Lung (tissue), 12 donors: ENCODE data around the gene GPATCH4. TPM values are rescaled to one million over a fixed set of nuclear protein-coding genes. Genes with fewer than 3 reads are reported as not detected.

Experiments
- ATAC-seq: fragments of 200-7000 bp; cut with Tn5 transposase; one replicate; pipeline ENCODE4 v1.9.1; 2020; ENCODE audit warnings: moderate number of reproducible peaks; ENCODE audit not compliant: insufficient read depth, low FRiP score
- DNase-seq, 3 donors: peaks; one replicate each; pipeline ENCODE4 v3.0.0-alpha.2; 2013 to 2017
- H3K27ac ChIP-seq, 2 donors: one replicate each; pipeline ENCODE4 v1.5.1; 2013; ENCODE audit warnings: mild to moderate bottlenecking in 2 of 2, moderate library complexity in 2 of 2, control low read depth in 1 of 2, inconsistent platforms in 1 of 2, low read depth in 1 of 2, low read length in 1 of 2
- H3K27me3 ChIP-seq, 3 donors: one replicate each; pipeline ENCODE4 v1.5.1; 2013; ENCODE audit warnings: low read length in 2 of 3; ENCODE audit not compliant: control insufficient read depth in 3 of 3, insufficient read depth in 3 of 3
- H3K36me3 ChIP-seq, 4 donors: one replicate each; pipeline ENCODE4 v1.5.1; 2013; ENCODE audit warnings: low read length in 4 of 4, mild to moderate bottlenecking in 1 of 4, moderate library complexity in 1 of 4; ENCODE audit not compliant: control insufficient read depth in 4 of 4, insufficient read depth in 4 of 4
- H3K4me1 ChIP-seq, 5 donors: one replicate each; pipeline ENCODE4 v1.5.1; 2013; ENCODE audit warnings: low read length in 5 of 5, mild to moderate bottlenecking in 2 of 5, moderate library complexity in 1 of 5; ENCODE audit not compliant: control insufficient read depth in 5 of 5, insufficient read depth in 5 of 5
- H3K4me3 ChIP-seq: one replicate; pipeline ENCODE4 v1.5.1; 2013; ENCODE audit warnings: mild to moderate bottlenecking, control low read depth, moderate library complexity
- H3K9ac ChIP-seq, 2 donors: one replicate each; pipeline ENCODE4 v1.5.1; 2013; ENCODE audit warnings: low read length in 2 of 2, control low read depth in 1 of 2; ENCODE audit not compliant: insufficient read depth in 1 of 2
- H3K9me3 ChIP-seq, 4 donors: one replicate each; pipeline ENCODE4 v1.5.1; 2013; ENCODE audit warnings: low read length in 3 of 4, mild to moderate bottlenecking in 1 of 4, moderate library complexity in 1 of 4; ENCODE audit not compliant: control insufficient read depth in 4 of 4, insufficient read depth in 3 of 4
- WGBS, 2 donors: extraction: QIAGEN DNeasy Blood & Tissue Kit; methylation state at CpG; one replicate each; pipeline ENCODE4 v1.1.7; 2013; 5-methylcytosine and 5-hydroxymethylcytosine counted together
- polyA plus RNA-seq, 2 donors: library from polyadenylated mRNA; stranded (reverse); fragments of 200-250 nt; gene quantifications; one replicate each; pipeline ENCODE4 v1.2.1, GENCODE V29; 2013
- total RNA-seq, 2 donors: library from RNA; depleted of rRNA in 1 of 2; stranded (reverse); fragments of >200 nt in 1 of 2; gene quantifications; one replicate each; pipeline ENCODE4 v1.2.1, GENCODE V29; 2014 to 2021
- TF ChIP-seq, protein P1 (sequence below): IDR thresholded peaks from 2 replicates; pipeline ENCODE4 v1.5.1; 2012; ENCODE audit warnings: mild to moderate bottlenecking; ENCODE audit errors: control extremely low read depth, extremely low read depth
- donor health status: control.
- donor health status: control.
- donor health status: Bipolar disorder and iron deficiency.
- donor health status: healthy.
- donor health status: DM: yes; HTN: yes; CAD: no.

GPATCH4 gene
- total and polyA plus RNA-seq, 4 donors: 11.9 to 34.3 (median 24.6) TPM

DNA sequence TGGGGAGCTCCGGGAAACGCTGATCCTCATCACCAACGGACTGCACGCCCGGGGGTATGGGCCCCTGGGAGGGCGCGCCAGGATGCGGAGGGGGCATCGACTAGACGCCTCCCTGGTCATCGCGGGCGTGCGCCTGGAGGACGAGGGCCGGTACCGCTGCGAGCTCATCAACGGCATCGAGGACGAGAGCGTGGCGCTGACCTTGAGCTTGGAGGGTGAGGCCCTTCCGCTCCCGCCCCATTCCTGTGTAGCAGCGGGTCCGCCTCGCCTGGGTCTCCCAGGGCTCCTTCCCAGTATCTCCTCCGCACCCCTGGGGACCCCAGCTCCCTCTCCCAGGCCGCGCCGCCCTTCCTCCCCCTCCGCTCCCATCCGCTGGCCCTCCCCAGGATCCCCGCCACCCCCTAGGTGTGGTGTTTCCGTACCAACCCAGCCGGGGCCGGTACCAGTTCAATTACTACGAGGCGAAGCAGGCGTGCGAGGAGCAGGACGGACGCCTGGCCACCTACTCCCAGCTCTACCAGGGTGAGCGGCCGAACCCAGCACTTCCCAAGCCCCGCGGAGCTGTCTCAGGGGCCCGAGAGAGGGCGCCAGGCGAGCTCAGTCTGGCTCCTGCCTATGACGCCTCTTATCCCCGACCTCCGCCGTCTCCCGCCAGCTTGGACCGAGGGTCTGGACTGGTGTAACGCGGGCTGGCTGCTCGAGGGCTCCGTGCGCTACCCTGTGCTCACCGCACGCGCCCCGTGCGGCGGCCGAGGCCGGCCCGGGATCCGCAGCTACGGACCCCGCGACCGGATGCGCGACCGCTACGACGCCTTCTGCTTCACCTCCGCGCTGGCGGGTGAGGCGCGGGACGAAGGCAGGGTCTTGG is 22.9 kb upstream of the GPATCH4 start:
- H3K27ac ChIP-seq: peak overlapping the region in 1 of 2 donors; percentile 28
- TF ChIP-seq, protein P1, sequence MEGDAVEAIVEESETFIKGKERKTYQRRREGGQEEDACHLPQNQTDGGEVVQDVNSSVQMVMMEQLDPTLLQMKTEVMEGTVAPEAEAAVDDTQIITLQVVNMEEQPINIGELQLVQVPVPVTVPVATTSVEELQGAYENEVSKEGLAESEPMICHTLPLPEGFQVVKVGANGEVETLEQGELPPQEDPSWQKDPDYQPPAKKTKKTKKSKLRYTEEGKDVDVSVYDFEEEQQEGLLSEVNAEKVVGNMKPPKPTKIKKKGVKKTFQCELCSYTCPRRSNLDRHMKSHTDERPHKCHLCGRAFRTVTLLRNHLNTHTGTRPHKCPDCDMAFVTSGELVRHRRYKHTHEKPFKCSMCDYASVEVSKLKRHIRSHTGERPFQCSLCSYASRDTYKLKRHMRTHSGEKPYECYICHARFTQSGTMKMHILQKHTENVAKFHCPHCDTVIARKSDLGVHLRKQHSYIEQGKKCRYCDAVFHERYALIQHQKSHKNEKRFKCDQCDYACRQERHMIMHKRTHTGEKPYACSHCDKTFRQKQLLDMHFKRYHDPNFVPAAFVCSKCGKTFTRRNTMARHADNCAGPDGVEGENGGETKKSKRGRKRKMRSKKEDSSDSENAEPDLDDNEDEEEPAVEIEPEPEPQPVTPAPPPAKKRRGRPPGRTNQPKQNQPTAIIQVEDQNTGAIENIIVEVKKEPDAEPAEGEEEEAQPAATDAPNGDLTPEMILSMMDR: no peak
- 1 to 2% methylated on average over 78 to 87 of the region's 87 CpGs for WGBS, 2 donors
- peaks cover 0 to 18% (median 3%) of the 10 kb centered on the region in 5 donors for H3K4me1 ChIP-seq
- ATAC-seq (no peak), DNase-seq (peak; percentile 51 to 65 (median 51))
- H3K27me3 ChIP-seq: peaks cover 5 to 64% (median 44%) of the 10 kb centered on the region in 3 donors
- no peak overlapping the region for H3K4me3 ChIP-seq
- peaks cover 0 to 5% (median 0%) of the 10 kb centered on the region in 4 donors for H3K9me3 ChIP-seq
- H3K36me3 ChIP-seq: no peaks in the 10 kb centered on the region
- H3K9ac ChIP-seq: no peak overlapping the region

DNA sequence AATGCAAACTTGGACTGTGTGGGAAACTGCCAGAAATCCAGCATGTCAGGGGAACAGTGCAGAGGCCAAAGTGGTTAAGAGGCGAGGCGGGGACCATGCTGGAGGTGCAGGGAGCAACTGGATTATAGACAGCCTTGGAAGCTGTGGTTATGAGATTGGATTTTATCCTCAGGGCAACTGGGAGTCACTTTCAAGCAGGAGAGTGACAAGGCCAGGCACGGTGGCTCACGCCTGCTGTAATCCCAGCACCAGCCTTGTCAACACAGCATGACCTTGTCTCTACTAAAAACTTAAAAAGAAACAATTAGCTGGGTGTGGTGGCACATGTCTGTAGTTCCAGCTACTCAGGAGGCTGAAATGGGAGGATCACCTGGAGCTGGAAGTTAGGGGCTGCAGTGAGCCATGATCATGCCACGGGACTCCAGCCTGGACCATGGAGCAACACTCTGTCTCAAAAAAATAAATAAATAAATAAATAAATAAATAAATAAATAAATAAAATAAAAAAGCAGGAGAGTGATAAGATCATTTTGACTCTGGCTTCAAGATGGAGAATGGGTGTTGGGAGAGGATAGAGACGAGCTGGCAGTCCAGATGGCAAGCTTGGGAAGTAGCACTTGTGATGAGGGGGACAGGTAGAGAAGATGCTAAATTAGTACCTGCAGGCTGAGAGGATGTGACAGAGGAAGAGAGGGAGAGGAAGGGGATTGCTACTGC is 21.5 kb upstream of the GPATCH4 start:
- H3K4me1 ChIP-seq: peaks cover 0 to 18% (median 3%) of the 10 kb centered on the region in 5 donors
- 80 to 82% methylated on average over 6 of the region's 6 CpGs for WGBS, 2 donors
- ATAC-seq (no peak), DNase-seq (no peak)
- no peak overlapping the region for H3K9ac ChIP-seq
- no peak overlapping the region for H3K27ac ChIP-seq
- TF ChIP-seq, protein P1: no peak
- peaks cover 5 to 72% (median 44%) of the 10 kb centered on the region in 3 donors for H3K27me3 ChIP-seq
- no peak overlapping the region for H3K4me3 ChIP-seq
- no peaks in the 10 kb centered on the region for H3K36me3 ChIP-seq
- peaks cover 0 to 5% (median 0%) of the 10 kb centered on the region in 4 donors for H3K9me3 ChIP-seq

DNA sequence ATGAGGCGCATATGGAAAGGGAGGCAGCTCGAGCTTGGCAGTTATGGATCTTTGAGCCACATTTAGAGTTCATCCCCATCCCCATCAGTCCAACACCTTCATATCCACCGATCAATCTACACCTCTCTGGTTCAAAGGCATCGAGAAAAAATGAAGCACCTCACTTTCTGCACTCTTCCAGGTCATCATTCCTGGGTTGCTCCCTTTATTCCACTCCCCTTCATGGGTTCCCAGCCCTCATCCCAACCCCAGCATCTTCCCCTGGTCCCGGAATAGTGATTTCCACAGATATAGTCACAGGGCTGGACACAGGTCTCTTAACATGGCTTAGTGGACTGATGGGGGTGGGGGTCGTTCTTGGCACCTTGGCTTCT is 18.3 kb upstream of the GPATCH4 start:
- TF ChIP-seq, protein P1: no peak
- H3K27ac ChIP-seq: no peak overlapping the region
- peaks cover 5 to 65% (median 27%) of the 10 kb centered on the region in 3 donors for H3K27me3 ChIP-seq
- H3K36me3 ChIP-seq: no peaks in the 10 kb centered on the region
- H3K4me1 ChIP-seq: peaks cover 0 to 13% (median 8%) of the 10 kb centered on the region in 5 donors
- 23 to 25% methylated on average over 6 of the region's 6 CpGs for WGBS, 2 donors
- no peak for ATAC-seq
- H3K9me3 ChIP-seq: peaks cover 0 to 5% (median 0%) of the 10 kb centered on the region in 4 donors
- no peak for DNase-seq
- H3K4me3 ChIP-seq: no peak overlapping the region
- H3K9ac ChIP-seq: no peak overlapping the region
